ENCODE data around the gene H1-8.

H1-8 gene

DNA sequence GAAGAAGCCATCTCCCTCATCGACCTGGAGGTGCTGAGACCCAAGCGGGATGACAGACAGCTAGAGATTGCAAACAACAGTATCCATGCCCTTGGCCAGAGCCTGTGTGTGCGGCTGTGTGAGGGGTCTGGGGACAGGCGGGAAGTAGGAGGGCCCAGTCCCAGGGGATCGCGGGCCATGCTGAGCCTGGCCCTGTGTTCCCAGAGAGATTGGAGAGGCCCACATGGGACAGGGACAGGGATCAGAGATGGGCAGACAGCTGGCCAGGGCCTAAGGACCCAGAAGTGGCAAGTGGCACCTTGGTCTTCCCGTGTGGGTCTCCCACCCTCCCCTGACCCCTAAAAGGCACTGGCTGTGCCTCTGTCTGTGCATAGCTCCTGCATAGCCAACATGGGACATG is 25.5 kb upstream of the H1-8 start:
- no peak for DNase-seq (ENCODE audit: low read depth)
- no peak overlapping the region for H3K4me3 ChIP-seq (ENCODE audit: control insufficient read depth, low read depth, low read length)
- TF ChIP-seq, protein P1, sequence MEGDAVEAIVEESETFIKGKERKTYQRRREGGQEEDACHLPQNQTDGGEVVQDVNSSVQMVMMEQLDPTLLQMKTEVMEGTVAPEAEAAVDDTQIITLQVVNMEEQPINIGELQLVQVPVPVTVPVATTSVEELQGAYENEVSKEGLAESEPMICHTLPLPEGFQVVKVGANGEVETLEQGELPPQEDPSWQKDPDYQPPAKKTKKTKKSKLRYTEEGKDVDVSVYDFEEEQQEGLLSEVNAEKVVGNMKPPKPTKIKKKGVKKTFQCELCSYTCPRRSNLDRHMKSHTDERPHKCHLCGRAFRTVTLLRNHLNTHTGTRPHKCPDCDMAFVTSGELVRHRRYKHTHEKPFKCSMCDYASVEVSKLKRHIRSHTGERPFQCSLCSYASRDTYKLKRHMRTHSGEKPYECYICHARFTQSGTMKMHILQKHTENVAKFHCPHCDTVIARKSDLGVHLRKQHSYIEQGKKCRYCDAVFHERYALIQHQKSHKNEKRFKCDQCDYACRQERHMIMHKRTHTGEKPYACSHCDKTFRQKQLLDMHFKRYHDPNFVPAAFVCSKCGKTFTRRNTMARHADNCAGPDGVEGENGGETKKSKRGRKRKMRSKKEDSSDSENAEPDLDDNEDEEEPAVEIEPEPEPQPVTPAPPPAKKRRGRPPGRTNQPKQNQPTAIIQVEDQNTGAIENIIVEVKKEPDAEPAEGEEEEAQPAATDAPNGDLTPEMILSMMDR (IDR thresholded peaks at IDR 0.05; ENCODE audit: control insufficient read depth, insufficient read depth, low read depth, low read length, missing control alignments) = no peak

DNA sequence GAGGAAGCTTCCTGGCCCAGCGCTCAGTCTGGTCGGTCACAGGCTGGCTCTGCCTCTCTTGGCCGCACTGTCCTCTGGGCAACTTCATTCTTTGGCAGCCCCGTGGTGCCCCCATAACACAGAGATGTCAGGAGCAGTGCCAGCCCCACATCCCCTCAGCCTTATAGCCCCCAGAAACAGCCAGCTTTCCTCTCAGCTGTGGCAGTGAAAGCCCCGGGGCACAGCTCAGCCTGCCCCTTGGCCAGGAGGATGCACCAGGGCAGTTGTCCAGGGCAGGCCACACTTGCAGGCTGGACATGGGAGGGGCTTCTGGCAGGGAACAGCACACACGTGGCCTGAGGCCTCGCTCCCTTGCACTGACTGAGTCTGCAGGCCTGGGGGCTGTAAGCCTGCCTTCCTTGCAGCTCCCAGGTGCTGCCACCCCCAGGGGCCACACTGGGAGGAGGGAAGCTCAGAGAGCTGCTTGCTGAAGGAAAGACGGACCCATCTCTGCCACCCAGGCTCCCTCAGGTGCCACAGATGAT is 24.9 kb upstream of the H1-8 start:
- TF ChIP-seq, protein P1 (IDR thresholded peaks at IDR 0.05; ENCODE audit: control insufficient read depth, insufficient read depth, low read depth, low read length, missing control alignments) = no peak

DNA sequence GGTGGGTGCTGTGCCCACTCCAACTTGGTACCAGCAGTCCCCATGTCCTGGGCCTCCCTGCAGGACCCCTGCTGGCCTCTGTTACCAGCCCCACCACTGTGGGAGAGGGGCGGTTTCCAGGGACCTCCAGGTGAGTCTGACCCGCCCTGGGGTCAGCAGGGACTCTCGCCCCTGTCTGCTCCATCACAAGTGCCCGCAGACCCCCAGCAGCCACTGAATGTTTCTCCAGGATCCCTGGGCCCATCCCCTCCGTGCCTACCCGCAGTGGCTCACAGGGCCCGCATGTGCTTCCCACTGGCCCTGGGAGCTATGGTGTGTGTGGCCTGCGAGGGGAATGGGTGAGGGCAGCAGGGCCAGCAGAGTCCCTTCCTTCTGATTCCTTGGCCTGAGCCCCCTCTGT is 24.4 kb upstream of the H1-8 start:
- TF ChIP-seq, protein P1 (IDR thresholded peaks at IDR 0.05; ENCODE audit: control insufficient read depth, insufficient read depth, low read depth, low read length, missing control alignments) = no peak
- no peak for DNase-seq (ENCODE audit: low read depth)

More for the DNA sequence above, 24.9 kb upstream of the H1-8 start:
- no peak overlapping the region for H3K4me3 ChIP-seq (ENCODE audit: control insufficient read depth, low read depth, low read length)
- DNase-seq (ENCODE audit: low read depth) = no peak

DNA sequence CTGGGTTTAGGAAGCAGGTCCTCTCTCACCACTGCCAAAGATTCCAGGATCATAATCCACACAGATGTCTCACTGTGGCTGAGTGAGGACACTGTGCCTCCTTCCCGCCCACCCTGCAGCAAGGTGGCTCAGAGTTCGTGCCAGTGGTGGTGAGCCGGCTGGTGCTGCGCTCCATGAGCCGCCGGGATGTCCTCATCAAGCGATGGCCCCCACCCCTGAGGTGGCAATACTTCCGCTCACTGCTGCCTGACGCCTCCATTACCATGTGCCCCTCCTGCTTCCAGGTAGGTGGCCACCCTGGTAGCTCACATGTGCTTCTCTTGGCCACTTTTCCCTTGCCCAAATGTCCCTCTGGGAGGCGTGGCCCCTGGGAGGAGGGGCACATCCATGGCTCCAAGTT is 23.5 kb upstream of the H1-8 start:
- DNase-seq (ENCODE audit: low read depth) = no peak
- TF ChIP-seq, protein P1 (IDR thresholded peaks at IDR 0.05; ENCODE audit: control insufficient read depth, insufficient read depth, low read depth, low read length, missing control alignments) = no peak
- no peak overlapping the region for H3K4me3 ChIP-seq (ENCODE audit: control insufficient read depth, low read depth, low read length)

More for the DNA sequence above, 24.4 kb upstream of the H1-8 start:
- H3K4me3 ChIP-seq (ENCODE audit: control insufficient read depth, low read depth, low read length) = no peak overlapping the region

DNA sequence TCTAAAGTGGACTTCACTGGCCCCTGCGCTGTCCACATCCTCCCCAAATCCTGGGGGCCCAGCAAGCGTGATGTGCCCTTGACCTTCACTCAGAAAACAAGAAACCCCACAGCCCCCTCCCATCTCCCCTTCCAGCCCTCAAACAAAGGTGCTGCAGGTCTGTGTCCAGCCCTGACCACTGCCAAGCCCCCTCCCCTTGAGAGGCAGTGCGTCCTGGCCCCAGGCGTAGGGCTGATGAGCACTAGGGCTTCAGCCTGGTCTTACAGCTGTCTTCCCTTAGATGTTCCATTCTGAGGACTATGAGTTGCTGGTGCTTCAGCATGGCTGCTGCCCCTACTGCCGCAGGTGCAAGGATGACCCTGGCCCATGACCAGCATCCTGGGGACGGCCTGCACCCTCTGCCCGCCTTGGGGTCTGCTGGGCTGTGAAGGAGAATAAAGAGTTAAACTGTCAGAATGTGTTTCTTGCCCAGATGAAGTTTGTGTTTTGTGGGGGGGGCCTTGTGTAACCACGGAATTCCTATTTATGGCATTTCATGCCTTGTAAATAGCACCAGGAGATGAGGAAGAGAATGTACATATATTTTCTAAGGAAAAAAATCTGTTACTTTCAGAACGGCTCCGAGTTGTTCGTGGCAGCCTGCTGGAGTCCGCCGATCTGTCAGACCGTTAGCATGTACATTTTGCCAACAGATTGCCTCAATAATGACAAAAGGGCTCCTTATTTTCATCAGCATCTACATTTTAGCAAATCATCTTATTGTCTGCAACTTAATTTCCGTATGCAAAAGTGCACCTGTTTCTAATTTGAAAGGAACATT is 22.9 kb upstream of the H1-8 start:
- DNase-seq (ENCODE audit: low read depth) = no peak
- H3K4me3 ChIP-seq (ENCODE audit: control insufficient read depth, low read depth, low read length) = no peak overlapping the region
- TF ChIP-seq, protein P1 (IDR thresholded peaks at IDR 0.05; ENCODE audit: control insufficient read depth, insufficient read depth, low read depth, low read length, missing control alignments) = no peak

DNA sequence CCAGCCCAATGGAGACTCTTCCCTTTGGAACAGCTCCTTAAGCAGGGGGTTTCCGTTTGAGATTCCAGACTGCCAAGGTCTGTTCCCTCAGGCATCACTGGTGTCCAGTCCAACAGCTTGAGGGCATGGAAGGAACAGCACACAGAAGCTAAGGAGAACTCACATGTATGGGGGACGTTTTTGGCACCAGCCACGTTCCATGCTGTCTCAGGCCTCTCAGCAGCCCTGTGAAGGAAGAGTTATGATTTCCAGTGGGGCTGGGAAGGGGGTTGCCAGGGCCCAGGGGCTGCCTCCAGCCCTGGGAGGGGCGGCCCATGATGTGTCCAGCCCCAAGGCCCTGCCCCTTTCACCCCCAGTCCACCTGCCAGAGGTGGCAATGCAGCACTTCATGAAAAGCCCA is 22.0 kb upstream of the H1-8 start:
- DNase-seq (ENCODE audit: low read depth) = no peak
- no peak overlapping the region for H3K4me3 ChIP-seq (ENCODE audit: control insufficient read depth, low read depth, low read length)
- TF ChIP-seq, protein P1 (IDR thresholded peaks at IDR 0.05; ENCODE audit: control insufficient read depth, insufficient read depth, low read depth, low read length, missing control alignments) = no peak
